Measurements from ENCODE around the gene KLK3. TPM values are rescaled to one million over a fixed set of nuclear protein-coding genes. Genes with fewer than 3 reads are reported as not detected.
A peak's percentile ranks its signal among the peaks of the same experiment; 100 is the strongest.

Gene KLK3
- total and polyA plus RNA-seq, 2 of the 8 experiments (the other 6 are each of a cell fraction or from before 2014, with no cell fraction given) = 0.08 TPM; not detected in 1

GRCh38 chr19:50821622-50822021 is 33.1 kb upstream of the KLK3 start:
- no peak for DNase-seq (ENCODE audit: low read depth in 1 of 2, low spot score in 2 of 2)
- H2BK20ac ChIP-seq (ENCODE audit: low read length) = no peak overlapping the region
- ChIA-PET POLR2A (ENCODE audit: partially characterized antibody) (interaction anchor here (0.6 to 14.4 kb wide), 4 partner anchors 8 to 51 kb away, joined by 3 to 275 read pairs (median 4); partner anchors contain the start of gene KLK2), CTCF (ENCODE audit: partially characterized antibody) (interaction anchor here (1.1 kb wide), 1 partner anchor 8 kb away, joined by 3 read pairs; no protein-coding TSS in a partner anchor)
- H3K27me3 ChIP-seq (replicated peaks in 1 of 4; ENCODE audit: control insufficient read depth in 3 of 4, extremely low read depth in 1 of 4, insufficient read depth in 3 of 4, low read length in 3 of 4) = peaks cover 9 to 37% (median 32%) of the 10 kb centered on the region in 4 experiments
- H2AFZ ChIP-seq (ENCODE audit: low read length) = no peak overlapping the region
- WGBS, 2 experiments (ENCODE audit: extremely low coverage in 1 of 2, insufficient coverage in 1 of 2, insufficient read length in 1 of 2, insufficient replicate concordance in 2 of 2, low coverage in 1 of 2, low lambda C conversion rate in 2 of 2, missing lambda C conversion rate in 1 of 2) = 75% methylated on average over 8 of the region's 8 CpGs; no CpG with 5 or more reads in 1 of the 2 experiments
- FAIRE-seq = no peak
- peaks cover 5 to 26% (median 20%) of the 10 kb centered on the region in 4 experiments for H3K4me1 ChIP-seq (replicated peaks in 1 of 4; ENCODE audit: control insufficient read depth in 3 of 4, insufficient read depth in 4 of 4, low read length in 3 of 4)
- H3K79me1 ChIP-seq (ENCODE audit: low read depth, low read length) = no peaks in the 10 kb centered on the region
- no peak overlapping the region for H3K9ac ChIP-seq (replicated peaks in 1 of 4; ENCODE audit: extremely low read depth in 1 of 4, low read depth in 3 of 4, low read length in 3 of 4)
- no peak overlapping the region for H3K4me3 ChIP-seq (ENCODE audit: extremely low read depth in 1 of 4, insufficient read depth in 2 of 4, low read depth in 3 of 4, low read length in 4 of 4)
- peak overlapping the region; percentile 76 to 94; a peak in 1 of 4 replicates for H3K4me2 ChIP-seq (ENCODE audit: insufficient read depth in 1 of 2, low read depth in 2 of 2, low read length in 2 of 2)
- H4K8ac ChIP-seq (ENCODE audit: extremely low read depth, insufficient read depth, low read length) = no peak overlapping the region
- no peaks in the 10 kb centered on the region for H3K79me2 ChIP-seq (ENCODE audit: control insufficient read depth in 1 of 2, insufficient read depth in 2 of 2, low read length in 2 of 2)
- no peak overlapping the region for H3K56ac ChIP-seq (replicated peaks; ENCODE audit: insufficient read length, low read depth, low read length)
- H2BK15ac ChIP-seq (ENCODE audit: low read length) = peak overlapping the region; percentile 92; the same call in 1 of the 2 replicates
- no peak overlapping the region for H3K14ac ChIP-seq (ENCODE audit: insufficient read length)
- H3K23ac ChIP-seq (ENCODE audit: insufficient read length) = no peak overlapping the region
- no peaks in the 10 kb centered on the region for H3K9me3 ChIP-seq (ENCODE audit: insufficient read depth in 2 of 2, low read depth in 1 of 2, low read length in 1 of 2)
- H3K23me2 ChIP-seq (ENCODE audit: low read depth, low read length) = peaks cover 22% of the 10 kb centered on the region
- no peak overlapping the region for H2BK120ac ChIP-seq (replicated peaks; ENCODE audit: low read depth, low read length)
- H4K20me1 ChIP-seq (replicated peaks in 1 of 2; ENCODE audit: control insufficient read depth in 1 of 2, insufficient read depth in 2 of 2, low read length in 2 of 2) = peaks cover 0 to 2% of the 10 kb centered on the region in 2 experiments
- H4K5ac ChIP-seq (ENCODE audit: insufficient read length, low read depth, low read length) = no peak overlapping the region
- H3K4ac ChIP-seq (replicated peaks; ENCODE audit: insufficient read length, low read depth, low read length) = peak overlapping the region; percentile 80
- H3K36me3 ChIP-seq (ENCODE audit: control insufficient read depth in 2 of 4, insufficient read depth in 4 of 4, low read length in 3 of 4) = no peaks in the 10 kb centered on the region
- no peak overlapping the region for H2BK5ac ChIP-seq (ENCODE audit: low read depth, low read length)
- H4K91ac ChIP-seq (replicated peaks; ENCODE audit: insufficient read length, low read length) = peak overlapping the region; percentile 65
- H3K27ac ChIP-seq (ENCODE audit: low read depth, low read length) = no peak overlapping the region
- peak overlapping the region; percentile 90; the same call in 1 of the 2 replicates for H2BK12ac ChIP-seq (ENCODE audit: low read depth, low read length)
- peak overlapping the region; percentile 60; the same call in 1 of the 2 replicates for H3K18ac ChIP-seq (ENCODE audit: extremely low read depth, low read length)
- H2AK5ac ChIP-seq (ENCODE audit: low read depth, low read length) = 0 out of 2 replicates have a peak overlapping the region, but pooled peaks have one; percentile 75
- TF ChIP-seq EZH2 (IDR thresholded peaks at IDR 0.05; ENCODE audit: low read depth, low read length, severe bottlenecking) (no peak), SRF (IDR thresholded peaks at IDR 0.05; ENCODE audit: low read depth, low read length) (no peak), EGR1 (IDR thresholded peaks at IDR 0.05; ENCODE audit: borderline replicate concordance, low read depth, low read length) (no peak), KDM1A (IDR thresholded peaks at IDR 0.05; ENCODE audit: borderline replicate concordance, low read length) (no peak), E2F6 (IDR thresholded peaks at IDR 0.05) (no peak), POLR2AphosphoS5 (IDR thresholded peaks at IDR 0.05; ENCODE audit: low read depth, low read length) (no peak), PHF8 (conservative IDR thresholded peaks at IDR 0.05; ENCODE audit: low read depth, low read length) (no peak), EP300 (IDR thresholded peaks at IDR 0.05; ENCODE audit: borderline replicate concordance in 1 of 2, low read depth in 2 of 2, low read length in 2 of 2) (no peak), MAX (IDR thresholded peaks at IDR 0.05) (no peak), BACH1 (IDR thresholded peaks at IDR 0.05; ENCODE audit: low read length) (no peak), CEBPB (IDR thresholded peaks at IDR 0.05; ENCODE audit: low read depth, low read length) (no peak), POU5F1 (IDR thresholded peaks at IDR 0.05; ENCODE audit: low read depth, low read length) (no peak), RXRA (IDR thresholded peaks at IDR 0.05; ENCODE audit: insufficient read depth, low read depth, low read length) (no peak)

Data from H1 (cell line).